ENCODE results near the gene HYAL3. TPM values are rescaled to one million over a fixed set of nuclear protein-coding genes. Genes with fewer than 3 reads are reported as not detected.

HYAL3 gene
- total RNA-seq, 1 experiment from 2014 or later: 10.3 TPM

GRCh38 chr3:50297384-50297775 is 1.8 kb downstream of the HYAL3 start:
- ChIA-PET RAD21 (ENCODE audit: low non-redundant PET in 1 of 2, low total read pairs in 2 of 2, uncharacterized antibody in 2 of 2, unreplicated experiment in 2 of 2) (no interaction called here), POLR2A (interaction anchor here (1.2 kb wide), 1 partner anchor 62 kb away, joined by 3 read pairs; the partner anchor contains the start of gene GNAI2), CTCF (no interaction called here)
- no peak overlapping the region for H3K9ac ChIP-seq (ENCODE audit: low read length)
- BruUV-seq (replicated peaks): no TSS peak
- no peak overlapping the region for H2AFZ ChIP-seq (ENCODE audit: low read depth, low read length, poor library complexity, severe bottlenecking)
- DNase-seq (ENCODE audit: low read depth, low spot score) (no peak), ATAC-seq (no peak)
- H3K9me3 ChIP-seq (ENCODE audit: control insufficient read depth in 1 of 2, insufficient read depth in 1 of 2, low read depth in 1 of 2, low read length in 2 of 2): no peaks in the 10 kb centered on the region
- H3K4me1 ChIP-seq (ENCODE audit: control insufficient read depth in 1 of 2, insufficient read depth in 2 of 2, low read length in 2 of 2): peaks cover 14 to 40% of the 10 kb centered on the region in 2 experiments
- H4K20me1 ChIP-seq (ENCODE audit: insufficient read depth): no peaks in the 10 kb centered on the region
- H3K27me3 ChIP-seq (ENCODE audit: insufficient read depth, low read length): no peaks in the 10 kb centered on the region
- no peak overlapping the region for H3K4me3 ChIP-seq (replicated peaks in 1 of 2; ENCODE audit: low read depth in 1 of 2, low read length in 2 of 2)
- H3K27ac ChIP-seq (ENCODE audit: low read depth, low read length): no peak overlapping the region; the same call in 1 of the 2 replicates
- no peaks in the 10 kb centered on the region for H3K9me2 ChIP-seq (ENCODE audit: insufficient read depth)
- peak overlapping the region; percentile 97; the same call in 1 of the 2 replicates for H3K4me2 ChIP-seq (ENCODE audit: low read length)
- intact Hi-C loops (cut with micrococcal nuclease): no loop called here
- TF ChIP-seq JUND (IDR thresholded peaks at IDR 0.05) (no peak), FOSL1 (IDR thresholded peaks at IDR 0.05; ENCODE audit: low read depth) (no peak), POLR2A (IDR thresholded peaks at IDR 0.05; ENCODE audit: borderline replicate concordance, extremely low read depth, insufficient read depth, insufficient read length) (no peak), MAX (IDR thresholded peaks at IDR 0.05) (no peak), CTCF (IDR thresholded peaks at IDR 0.05 in 2 of 3, conservative IDR thresholded peaks at IDR 0.05 in 1 of 3; ENCODE audit: borderline replicate concordance in 1 of 3, insufficient read depth in 1 of 3, low read depth in 2 of 3, low read length in 2 of 3) (no peak), ATF3 (IDR thresholded peaks at IDR 0.05) (no peak), EZH2phosphoT487 (IDR thresholded peaks at IDR 0.05; ENCODE audit: borderline replicate concordance) (no peak), ZFX (IDR thresholded peaks at IDR 0.05) (no peak)
- peaks cover 3% of the 10 kb centered on the region; the same call in 1 of the 2 replicates for H3K79me2 ChIP-seq (ENCODE audit: insufficient read depth, low read length)
- no peaks in the 10 kb centered on the region for H3K36me3 ChIP-seq (ENCODE audit: control insufficient read depth in 1 of 2, insufficient read depth in 2 of 2, low read length in 2 of 2)

Measured in HCT116 (cell line).